Kidney epithelial cell (primary cell): ENCODE measurements around the gene GRM5. TPM values are rescaled to one million over a fixed set of nuclear protein-coding genes. Genes with fewer than 3 reads are reported as not detected.

Experiments used
- DNase-seq: peaks from one replicate; pipeline ENCODE4 v3.0.0-alpha.2; 2010; ENCODE audit warnings: low read depth
- H3K27me3 ChIP-seq: 2 replicates; pipeline ENCODE4 v1.6.0; 2011; ENCODE audit warnings: low read length; ENCODE audit not compliant: control insufficient read depth, insufficient read depth
- H3K36me3 ChIP-seq: 2 replicates; pipeline ENCODE4 v1.5.1; 2011; ENCODE audit warnings: low read length; ENCODE audit not compliant: control insufficient read depth, insufficient read depth
- H3K4me3 ChIP-seq: 2 replicates; pipeline ENCODE4 v1.5.1; 2011; ENCODE audit warnings: low read depth, mild to moderate bottlenecking, control low read depth, low read length
- total RNA-seq: library from RNA; depleted of rRNA; stranded (reverse); fragments of >200 nt; gene quantifications from 2 replicates; pipeline ENCODE4 v1.2.3, GENCODE V29; 2015
- TF ChIP-seq, protein P1 (sequence below): IDR thresholded peaks from 2 replicates; pipeline ENCODE4 v1.5.1; 2011; ENCODE audit warnings: mild to moderate bottlenecking, moderate library complexity, low read length, control low read depth, inconsistent platforms; ENCODE audit not compliant: insufficient read depth, poor library complexity, severe bottlenecking

Gene GRM5
- total RNA-seq, 1 donor from 2014 or later: 0.17 TPM

DNA sequence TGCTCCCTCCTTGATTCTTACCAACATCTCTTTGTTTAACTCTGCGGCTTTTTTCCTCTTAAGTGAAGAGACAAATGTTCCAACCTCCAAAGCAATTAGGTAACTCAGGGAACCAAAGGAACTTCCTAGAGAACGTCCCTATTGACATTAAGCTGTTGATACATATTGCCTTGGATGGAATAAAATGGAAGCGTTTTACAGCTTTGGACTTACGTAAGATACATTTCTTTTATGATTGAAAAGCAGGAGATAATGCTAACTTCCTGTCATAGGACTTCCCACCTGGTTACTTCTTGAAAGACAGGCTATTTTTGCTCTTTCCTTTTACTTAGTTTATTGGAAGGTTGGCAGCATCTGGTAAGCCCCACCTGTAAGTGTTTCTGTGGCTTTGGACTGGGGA lies 482.5 kb downstream of the GRM5 start:
- Histone ChIP-seq H3K4me3 (no peak overlapping the region), H3K27me3 (no peaks in the 10 kb centered on the region), H3K36me3 (no peaks in the 10 kb centered on the region)
- TF ChIP-seq, protein P1, sequence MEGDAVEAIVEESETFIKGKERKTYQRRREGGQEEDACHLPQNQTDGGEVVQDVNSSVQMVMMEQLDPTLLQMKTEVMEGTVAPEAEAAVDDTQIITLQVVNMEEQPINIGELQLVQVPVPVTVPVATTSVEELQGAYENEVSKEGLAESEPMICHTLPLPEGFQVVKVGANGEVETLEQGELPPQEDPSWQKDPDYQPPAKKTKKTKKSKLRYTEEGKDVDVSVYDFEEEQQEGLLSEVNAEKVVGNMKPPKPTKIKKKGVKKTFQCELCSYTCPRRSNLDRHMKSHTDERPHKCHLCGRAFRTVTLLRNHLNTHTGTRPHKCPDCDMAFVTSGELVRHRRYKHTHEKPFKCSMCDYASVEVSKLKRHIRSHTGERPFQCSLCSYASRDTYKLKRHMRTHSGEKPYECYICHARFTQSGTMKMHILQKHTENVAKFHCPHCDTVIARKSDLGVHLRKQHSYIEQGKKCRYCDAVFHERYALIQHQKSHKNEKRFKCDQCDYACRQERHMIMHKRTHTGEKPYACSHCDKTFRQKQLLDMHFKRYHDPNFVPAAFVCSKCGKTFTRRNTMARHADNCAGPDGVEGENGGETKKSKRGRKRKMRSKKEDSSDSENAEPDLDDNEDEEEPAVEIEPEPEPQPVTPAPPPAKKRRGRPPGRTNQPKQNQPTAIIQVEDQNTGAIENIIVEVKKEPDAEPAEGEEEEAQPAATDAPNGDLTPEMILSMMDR: no peak
- no peak for DNase-seq

DNA sequence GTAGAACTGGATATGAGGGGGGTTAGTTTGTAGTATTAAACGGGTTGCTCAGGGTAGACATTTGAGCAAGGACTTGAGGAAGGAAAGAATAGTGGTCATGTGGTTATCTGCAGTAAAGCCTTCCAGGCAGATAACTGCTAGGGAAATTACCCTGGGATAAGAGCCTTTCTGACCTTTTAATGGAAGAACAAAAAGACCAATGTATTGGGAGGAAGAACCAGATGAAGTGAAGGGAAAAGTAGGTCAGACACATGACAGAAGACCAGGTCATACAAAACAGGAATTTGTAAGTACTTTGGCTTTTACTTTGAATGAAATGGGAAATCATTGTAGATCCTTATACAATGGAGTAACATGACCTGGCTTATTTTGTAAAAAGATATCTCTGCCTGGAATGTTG lies 486.3 kb downstream of the GRM5 start:
- Histone ChIP-seq H3K4me3 (no peak overlapping the region), H3K36me3 (no peaks in the 10 kb centered on the region), H3K27me3 (no peaks in the 10 kb centered on the region)
- DNase-seq: no peak
- TF ChIP-seq, protein P1: no peak

DNA sequence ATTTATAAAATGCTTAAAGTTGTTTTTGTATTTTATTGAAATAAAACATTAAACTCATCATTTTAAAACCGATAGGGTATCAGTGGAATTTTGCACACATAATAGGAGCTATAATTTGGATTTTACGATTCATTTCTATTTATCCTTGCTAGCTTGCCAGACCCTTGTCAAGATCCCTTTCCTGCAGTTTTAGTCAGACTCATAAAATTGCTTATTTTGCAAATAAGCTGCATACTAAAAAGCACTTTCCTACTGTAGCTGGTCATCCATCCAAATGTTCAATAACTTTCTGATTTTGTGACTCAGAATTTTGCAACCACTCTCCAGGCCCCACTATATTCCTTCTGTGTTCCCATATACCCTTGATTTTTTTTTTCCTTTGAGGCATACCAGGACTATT lies 489.0 kb downstream of the GRM5 start:
- Histone ChIP-seq H3K27me3 (no peaks in the 10 kb centered on the region), H3K4me3 (no peak overlapping the region), H3K36me3 (no peaks in the 10 kb centered on the region)
- TF ChIP-seq, protein P1: no peak
- DNase-seq: no peak

DNA sequence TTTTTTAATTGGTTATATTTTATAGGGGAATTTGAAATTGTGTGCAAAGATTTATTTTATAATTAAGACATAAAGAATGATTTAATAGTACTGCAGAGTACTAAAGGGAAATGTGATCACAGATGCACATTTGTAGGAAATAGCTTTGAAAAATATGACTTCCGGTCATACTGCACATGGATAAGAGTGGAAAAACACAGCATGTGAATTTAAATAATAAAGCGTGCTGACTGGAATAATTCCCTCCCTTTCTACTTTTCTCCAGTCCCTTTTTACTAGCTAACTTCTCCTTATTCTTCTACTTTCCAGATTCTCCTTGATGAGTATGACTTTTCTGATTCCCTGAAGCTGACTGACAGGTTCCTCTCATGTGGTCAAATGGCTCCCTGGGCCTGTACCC lies 489.9 kb downstream of the GRM5 start:
- TF ChIP-seq, protein P1: no peak
- DNase-seq: no peak
- Histone ChIP-seq H3K27me3 (no peaks in the 10 kb centered on the region), H3K36me3 (no peaks in the 10 kb centered on the region), H3K4me3 (no peak overlapping the region)

DNA sequence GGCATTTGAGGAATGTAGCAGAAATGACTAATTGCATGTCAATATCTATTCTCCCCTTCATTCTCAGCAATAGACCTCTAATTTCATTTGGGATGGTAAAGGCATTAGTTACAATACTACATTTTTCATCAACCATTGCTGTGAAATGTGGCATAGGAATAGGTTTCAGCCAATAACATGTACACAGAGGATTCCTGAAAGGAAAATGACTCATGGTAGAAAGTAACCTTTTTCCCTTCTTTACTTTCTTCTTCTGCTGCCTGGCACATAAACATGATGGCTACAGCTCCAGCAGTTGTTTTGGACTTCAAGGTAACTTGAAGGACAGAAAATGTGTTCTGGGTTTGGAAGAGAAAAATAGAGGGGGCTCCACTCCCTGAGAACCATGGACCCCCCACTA lies 496.4 kb downstream of the GRM5 start:
- Histone ChIP-seq H3K4me3 (no peak overlapping the region), H3K36me3 (no peaks in the 10 kb centered on the region), H3K27me3 (no peaks in the 10 kb centered on the region)
- TF ChIP-seq, protein P1: no peak
- DNase-seq: no peak

DNA sequence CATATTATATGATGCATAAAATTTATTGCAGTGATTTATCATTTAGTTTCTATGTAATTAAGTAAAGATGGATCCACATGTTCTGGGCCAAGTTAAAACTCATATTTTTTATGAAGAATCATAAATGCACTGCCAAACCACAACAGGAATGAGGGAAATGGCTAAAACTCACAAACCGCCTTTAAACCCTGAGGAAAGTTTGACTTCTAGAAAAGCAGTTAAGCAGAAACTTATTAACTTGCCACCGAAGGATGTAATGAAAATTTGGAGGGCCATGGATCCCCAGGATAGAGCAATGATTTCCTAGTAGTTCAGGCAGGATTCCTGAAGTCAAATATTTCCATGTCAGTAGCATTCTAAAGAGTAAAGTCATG lies 510.0 kb downstream of the GRM5 start:
- no peaks in the 10 kb centered on the region for H3K27me3 ChIP-seq
- TF ChIP-seq, protein P1: no peak
- no peak for DNase-seq
- H3K4me3 ChIP-seq: no peak overlapping the region
- H3K36me3 ChIP-seq: no peaks in the 10 kb centered on the region
